HG02973 (cell line): ENCODE results near the gene TRIM29.

Experiments
- ATAC-seq: cut with Tn5 transposase; IDR thresholded peaks from one replicate; pipeline ENCODE4 v1.9.1; 2021; ENCODE audit warnings: moderate library complexity; ENCODE audit not compliant: unreplicated experiment

The TRIM29 gene

DNA sequence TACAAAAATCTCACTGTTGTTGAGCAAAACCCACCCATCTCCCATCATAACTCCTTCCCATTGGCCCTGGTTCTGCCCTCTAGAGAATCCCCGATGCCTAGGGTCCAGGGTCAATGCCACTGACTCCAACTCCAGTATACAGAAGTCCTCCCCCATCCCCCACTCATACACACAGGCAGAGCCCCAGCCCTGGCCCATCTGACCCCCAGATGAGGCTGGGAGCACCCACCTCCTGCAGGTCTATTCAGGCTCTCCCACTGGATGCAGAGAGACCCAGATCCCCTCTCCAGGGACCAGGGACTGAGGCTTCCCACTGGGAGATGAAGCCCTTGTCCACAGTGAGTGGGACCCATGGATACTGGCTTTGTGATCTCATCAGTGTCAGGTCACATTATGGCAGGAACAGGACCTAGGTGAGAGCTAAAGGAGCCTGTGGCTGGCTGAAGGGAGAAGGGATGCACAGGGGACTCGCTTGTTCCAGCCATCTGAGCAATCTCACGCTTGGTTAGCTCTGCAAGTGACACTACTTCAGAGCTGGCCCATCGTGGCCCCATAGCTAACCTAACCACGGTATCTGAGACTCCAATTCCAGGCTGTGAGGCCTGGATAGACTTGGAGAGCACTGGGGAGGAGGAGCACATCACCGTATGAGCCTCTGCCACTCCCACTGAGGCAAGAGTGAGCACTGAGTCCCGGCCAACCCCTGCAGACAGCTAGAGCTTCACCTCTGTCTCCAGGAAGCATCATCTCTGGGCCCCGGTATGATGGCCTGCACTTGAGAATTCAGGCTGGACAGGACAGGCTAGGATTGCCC is 35.7 kb downstream of the TRIM29 start:
- no peak for ATAC-seq

DNA sequence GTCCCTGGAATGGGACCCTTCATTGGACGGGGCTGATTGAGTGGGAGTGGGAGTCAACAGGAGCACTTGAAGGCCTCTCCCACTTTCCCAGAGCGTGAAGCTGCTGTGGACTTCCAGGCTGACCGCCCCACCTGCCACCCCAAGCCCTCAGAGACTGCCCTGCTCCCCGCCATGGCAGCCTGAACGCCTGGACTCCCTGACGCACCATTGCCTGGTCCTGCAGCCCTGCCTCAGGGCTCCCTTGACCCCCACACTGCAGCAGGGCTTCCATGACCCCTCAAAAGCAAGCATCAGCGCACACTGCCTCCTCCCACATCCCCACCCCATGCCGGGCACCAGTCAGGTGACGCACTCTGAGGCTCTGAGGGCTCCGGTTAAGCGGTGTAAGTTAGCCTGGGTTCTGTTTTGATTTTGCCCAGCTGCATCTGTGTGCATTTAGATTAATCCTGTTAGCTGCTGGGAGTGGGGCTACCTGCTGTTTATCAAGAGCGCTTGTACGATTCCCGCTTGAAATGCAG is 39.4 kb downstream of the TRIM29 start:
- no peak for ATAC-seq

DNA sequence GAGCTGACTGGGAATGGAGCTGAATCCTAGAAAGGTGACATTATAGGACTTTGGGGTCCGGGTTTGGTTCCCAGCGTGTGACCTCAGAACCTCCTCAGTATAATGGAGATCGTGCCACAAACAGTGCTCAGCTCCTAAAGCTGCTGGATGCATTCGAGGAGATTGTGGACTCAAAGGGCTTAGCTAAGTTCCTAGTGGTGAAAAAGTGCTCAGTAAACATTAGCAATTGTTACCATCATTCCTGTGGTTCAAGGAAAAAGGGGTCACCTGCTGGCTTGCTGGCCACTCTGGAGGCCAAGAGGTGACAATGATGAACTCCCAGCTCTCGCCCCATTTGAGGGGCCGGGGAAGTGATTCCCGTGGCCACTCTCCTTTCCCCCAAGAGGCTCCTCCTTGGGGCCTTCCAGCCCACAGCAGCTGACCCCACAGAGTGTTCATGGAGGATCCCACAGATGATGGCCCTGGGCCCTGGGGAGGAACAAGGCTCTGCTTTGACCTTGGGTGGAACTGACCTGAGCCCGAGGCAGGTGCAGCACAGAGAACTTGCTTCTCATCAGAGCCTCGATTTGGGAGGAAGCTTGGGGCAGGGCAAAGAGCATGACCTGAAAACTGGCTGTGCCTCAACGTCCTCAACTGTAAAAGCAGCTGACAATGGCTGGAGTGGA is 40.1 kb downstream of the TRIM29 start:
- ATAC-seq: no peak

DNA sequence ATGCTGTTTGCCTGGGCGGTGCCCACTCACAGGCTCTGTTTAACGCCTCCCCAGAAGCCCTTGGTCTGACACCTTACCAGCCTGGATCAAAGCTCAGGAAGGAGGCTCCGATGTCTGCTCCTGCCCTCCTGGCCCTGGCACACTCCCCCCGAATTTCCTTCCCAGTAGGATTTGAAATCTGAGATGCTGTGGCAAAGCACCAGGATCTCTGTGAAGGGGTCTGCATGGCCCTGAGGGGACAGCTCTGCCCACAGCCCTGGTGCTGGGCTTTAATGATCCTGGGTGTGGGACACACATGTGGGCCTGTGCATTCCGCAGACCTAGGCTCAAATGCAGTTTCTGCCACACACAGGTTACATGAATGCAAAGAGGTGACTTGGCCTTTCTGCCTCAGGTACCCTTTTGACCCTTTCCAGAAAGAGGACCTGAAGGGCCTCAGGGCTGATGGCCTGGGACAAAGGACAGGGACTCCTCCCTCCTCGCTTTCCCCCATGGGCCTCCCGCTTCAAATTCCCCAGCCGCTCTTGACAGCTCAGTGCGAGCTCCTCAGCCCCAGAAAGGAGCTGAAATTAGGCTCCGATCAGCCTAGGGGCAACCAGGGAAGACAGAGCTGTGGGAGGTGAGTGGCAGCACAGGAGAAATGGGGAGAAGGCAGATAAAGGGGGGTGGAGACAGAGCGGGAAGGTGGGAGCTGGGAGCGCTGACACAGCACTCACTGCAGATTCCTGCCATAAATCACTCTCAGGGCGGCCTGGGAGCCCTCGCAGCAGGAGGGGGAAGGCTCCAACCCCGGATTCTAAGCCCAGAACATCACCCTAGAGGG is 41.3 kb downstream of the TRIM29 start:
- no peak for ATAC-seq

DNA sequence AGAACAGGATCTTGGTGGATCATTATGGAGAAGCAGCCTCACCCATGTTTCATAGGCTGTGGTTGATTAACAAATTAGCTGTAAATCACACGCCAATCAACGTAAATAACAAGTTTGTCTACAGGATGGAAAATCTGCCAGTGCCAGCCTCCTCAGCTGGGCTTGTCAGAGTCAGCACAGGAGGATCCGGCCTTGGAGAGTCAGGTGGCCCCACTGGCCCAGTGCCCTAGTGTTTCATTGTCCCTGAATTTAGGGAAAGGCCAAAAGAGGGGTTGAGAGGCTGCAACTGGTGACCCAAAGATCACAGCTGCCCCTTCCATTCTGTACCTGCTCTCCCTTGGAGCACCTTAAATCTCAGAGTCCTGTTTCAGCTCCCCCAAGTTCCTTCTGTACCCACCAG is 42.4 kb downstream of the TRIM29 start:
- no peak for ATAC-seq

DNA sequence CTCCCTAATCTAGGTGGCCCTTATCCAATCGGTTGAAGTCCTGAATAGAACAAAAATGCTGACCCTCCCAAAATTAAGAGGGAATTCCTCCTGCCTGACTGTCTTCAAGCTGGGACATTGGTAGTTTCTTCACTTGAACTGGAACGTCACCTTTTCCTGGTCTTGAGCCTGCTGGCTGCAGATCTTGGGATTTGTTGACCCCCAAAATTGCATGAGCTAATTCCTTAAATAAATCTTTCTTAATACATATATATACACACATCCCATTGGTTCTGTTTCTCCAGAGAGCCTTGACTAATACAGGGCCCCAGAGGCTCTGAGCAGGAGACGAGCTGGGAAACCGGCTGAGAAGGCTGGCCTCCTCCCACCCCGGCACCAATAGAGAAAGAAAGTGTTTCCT is 46.2 kb downstream of the TRIM29 start:
- ATAC-seq: no peak

DNA sequence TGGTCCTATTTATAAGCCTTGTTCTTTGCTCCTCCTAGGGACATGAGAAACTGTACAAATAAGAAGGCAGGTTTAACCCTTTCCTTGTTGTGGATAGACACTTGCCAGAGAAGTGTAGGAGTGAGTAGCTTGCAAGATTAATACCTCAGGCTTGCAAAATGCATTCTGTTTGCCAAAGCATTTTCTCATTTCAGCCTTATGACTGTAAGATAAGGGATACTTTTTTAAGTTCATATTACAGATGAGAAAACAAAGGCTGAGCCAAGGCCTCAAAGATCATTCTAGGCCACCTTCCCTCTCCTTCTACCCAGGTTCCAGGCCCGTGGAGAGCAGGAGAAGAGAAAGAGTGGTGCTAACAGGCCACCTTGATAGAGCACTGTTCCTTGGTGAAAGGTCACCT is 46.8 kb downstream of the TRIM29 start:
- no peak for ATAC-seq

DNA sequence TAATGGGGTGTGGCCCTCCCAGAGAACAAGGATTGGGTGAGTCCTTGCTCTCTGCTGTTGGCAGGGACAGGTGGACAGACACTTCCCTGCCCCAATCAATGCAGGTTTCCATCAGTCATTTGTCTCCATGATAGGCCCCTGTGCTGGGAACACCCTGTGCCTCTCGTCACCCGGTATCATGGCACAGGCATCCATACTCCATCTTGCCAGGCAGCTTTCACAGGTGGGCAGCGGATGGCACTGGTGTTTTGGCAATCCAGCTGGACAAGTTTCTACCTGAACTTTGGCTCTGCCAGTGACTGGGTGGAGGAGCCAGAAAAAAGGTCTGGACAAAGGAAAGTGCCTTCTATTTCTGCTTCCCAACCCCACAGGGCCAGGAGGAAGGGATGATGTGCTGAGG is 47.5 kb downstream of the TRIM29 start:
- ATAC-seq: no peak

DNA sequence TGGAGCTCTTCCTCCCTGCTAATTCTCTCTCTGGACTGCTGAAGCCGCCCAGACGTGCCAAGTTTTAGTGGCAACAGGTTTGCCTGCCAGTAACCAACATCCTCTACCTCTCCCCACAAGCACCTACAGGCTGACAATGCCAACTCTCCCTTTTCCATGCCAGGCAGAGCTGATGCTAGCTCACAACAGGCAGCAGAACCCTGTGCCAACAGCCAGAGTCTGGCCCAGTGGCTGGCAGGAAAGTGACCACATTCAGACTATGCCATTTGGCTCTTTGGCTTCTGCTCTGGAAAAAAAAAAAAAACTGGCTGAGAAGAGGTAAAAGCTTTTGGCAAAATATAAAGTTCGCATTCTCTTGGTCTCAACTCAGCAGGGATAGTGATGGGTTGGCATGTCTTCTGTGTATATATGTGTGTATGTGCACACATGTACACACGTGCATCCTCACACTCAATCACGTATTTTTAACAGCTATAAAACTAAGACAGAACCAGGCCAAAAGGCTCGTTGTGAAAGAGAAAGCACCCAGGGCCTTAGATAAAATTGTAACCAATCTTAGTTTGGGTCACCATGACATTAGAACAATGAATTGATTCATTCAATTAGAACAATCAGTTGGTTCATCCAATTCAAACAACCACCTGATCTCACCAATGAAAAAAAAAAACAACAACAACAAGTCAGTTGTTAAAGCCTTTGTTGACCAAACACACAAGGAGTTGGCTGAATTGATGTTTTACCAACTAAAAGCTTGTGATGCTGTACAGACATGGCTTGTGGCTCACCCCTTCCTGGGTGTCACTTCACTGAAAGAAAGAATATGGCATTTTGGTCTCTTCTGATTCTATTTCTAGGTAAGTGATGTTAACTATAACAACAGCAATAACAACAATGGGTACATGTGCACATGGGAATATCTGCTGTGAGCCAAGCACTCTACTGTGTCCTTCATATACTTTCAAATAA is 48.6 kb downstream of the TRIM29 start:
- no peak for ATAC-seq

DNA sequence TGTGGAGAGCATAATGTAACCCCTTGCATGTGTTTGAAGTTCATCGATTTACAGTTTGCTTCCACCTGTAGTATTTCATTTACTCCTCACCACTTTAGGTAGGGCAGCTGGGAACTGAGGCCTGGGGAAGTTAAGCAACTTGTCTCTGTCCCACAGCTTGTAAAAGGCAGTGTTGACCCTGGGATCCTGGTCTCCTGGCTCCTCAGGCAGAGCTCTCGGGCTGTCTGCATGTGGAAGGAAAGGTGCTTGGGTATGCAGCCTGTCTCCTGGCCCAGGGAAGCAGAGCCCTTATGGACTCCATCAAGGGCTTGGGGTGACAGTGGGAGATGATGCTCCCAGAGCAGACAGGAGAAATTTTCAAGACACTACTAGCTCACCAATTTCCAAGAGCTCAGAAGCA is 49.9 kb downstream of the TRIM29 start:
- ATAC-seq: no peak

DNA sequence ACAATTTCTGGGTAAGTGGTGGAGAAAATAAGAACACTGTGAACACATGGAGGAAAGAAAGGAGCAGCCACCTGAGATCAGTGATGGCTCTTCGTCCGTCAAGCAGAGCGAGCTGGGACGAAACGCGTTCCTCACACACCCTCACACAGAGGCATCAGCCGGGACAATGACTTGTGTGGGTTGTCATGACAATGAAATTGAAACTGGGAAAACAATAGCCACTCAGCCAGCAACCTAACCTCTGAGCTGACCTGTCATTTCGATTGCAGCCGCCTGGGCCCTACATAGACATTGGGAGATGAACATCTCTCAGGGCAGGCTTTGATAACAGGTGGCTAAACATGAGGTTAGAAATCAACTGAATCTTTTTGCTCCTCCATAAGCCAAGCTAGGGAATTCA is 51.3 kb downstream of the TRIM29 start:
- ATAC-seq: no peak

DNA sequence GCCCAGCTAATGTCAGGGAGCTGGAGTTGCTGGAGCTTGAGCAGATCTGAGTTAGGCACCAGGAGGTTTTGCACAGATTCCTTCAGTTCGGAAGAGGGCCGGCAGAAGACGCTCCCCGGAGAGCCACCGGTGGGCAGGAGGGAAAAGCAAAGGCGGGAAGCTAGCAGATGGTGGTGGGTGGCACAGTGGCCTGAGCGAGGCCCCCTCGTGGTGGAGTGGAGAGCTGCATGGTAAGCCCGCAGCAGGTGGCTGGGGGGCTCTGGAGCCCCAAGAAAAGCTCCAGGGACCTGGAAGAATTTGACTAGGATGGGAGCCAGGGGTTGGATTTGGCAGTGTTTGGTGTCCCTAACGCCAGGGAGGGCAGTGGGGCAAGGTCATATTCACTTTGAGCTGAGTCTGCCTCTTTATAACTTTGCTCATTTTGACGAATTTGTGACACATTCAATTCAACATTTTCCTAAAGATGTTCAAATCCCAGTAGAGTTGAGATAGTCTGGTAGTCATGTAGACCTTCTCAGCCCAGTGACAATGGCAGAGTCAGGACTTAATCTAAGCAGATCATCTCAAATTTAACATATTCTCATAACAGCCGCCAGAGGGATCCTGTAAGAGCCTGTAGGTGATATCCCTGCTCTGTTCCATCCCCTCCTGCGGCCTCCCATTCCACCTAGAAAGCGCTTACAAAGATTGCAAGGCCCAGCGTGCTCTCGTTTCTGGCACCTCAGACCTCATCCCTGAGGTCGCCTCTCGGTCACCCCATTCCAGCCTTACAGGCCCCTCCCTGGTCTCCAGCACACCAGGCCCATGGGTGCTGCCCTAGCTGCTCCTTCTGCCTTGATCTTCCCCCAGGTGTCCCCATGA is 57.9 kb downstream of the TRIM29 start:
- no peak for ATAC-seq

DNA sequence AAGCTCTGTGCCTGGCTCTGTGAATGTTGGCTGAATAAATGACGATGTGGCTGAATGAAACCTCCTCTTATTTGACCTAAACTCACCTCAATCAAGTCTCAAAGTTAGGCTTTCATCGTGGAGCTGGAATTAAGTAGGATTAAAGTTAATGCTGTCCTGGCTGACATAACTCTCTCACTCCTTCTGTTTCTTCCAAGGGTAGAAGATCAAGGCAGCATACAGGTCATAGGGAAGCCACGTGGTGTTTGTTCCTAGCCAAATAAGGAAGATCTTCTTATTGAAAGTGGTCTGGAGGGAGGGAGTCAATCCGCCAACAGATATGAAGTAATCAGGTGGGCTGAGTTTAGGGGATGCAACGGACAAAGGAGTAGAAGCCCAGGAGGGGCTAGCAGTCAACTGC is 59.5 kb downstream of the TRIM29 start:
- ATAC-seq: no peak

DNA sequence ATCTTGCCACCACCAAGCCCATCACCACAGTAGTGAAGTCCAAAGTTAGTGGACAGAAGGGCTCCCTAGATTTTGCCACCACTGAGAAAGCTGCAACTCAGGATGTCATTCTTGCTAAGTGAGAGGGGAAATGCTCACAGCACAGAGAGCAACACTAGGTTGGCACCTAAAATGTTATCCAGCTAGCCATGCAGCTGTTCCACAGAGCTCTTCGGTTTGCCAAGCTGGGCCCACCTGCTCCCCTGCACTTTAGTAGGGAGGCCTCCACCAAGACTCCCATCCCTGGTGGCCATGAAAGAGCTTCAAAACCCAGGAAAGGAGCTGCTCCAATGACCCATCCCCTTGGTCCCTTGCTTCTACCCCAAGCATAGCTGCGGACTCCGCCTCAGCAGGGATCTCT is 63.8 kb downstream of the TRIM29 start:
- no peak for ATAC-seq

DNA sequence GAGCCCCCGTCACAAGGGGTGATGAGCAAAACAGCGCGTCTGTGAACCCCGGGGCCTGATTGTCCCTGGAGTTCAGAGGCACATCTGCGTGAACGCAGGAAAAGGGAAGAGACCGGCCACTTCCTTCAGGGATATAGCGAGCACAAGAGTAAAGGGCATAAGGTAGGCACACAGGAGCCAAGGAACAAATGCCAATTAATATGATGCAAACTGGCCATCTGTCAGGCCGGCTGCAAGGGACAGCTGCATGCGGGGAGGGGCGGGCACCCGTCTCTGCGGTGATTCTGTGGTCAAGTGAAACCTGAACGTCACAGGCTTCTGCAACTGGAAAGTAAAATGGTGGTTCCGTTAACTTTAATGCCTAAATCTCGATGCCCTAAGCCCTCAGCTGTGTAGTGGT is 64.7 kb downstream of the TRIM29 start:
- no peak for ATAC-seq

DNA sequence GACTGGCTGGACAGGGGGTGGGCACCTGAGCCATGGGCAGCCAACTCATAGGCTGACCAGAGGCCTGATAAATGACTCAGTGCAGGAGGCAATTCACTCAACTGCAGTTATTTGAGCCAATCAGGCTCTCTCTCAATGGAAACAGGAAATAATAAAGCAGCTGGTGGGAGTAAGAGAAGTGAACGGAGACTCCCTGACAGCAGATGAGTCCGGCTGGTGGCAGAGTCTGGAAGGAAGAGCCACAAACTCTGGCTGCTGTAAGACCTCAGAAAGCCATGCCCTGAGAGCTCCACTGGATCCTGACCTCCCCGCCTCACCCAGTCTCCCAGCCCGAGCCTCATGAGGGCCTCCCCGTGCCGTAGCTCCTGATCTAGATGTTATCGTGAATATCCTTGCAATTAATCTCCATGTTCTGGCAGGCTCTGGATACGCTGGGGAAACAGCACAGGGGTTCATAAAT is 69.8 kb downstream of the TRIM29 start:
- ATAC-seq: no peak

DNA sequence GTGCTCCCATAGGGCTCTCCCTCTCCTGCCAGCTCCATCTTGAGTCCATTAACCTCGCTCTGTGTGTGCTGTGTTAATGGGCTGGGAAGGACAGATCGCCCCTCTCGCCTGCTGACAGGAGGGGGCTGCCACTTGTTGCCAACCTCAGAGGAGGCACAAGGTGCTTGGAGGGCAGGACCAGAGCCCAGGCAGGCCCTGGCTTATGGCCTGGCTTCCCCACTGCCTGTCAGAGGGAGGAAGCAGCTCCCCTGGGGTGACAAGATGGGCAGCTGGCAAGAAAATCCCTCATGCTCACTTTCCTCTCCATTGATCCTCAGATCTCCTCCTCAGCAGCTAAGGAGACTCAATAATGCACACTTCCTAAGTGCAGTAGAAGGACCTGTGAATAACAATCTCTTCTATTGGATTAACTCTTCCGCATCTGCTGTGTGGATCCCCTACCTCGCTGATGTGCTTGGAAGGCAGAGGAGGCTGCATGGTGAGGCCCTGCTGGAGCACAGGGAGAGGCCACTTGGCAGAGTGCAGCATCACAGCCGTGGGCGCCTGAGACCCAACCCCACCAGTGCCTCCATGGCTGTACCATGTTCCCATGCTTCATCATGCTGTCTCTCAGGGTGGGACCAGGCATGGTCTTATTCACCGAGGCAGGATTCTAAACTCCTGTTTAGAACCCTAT is 70.3 kb downstream of the TRIM29 start:
- ATAC-seq: no peak

DNA sequence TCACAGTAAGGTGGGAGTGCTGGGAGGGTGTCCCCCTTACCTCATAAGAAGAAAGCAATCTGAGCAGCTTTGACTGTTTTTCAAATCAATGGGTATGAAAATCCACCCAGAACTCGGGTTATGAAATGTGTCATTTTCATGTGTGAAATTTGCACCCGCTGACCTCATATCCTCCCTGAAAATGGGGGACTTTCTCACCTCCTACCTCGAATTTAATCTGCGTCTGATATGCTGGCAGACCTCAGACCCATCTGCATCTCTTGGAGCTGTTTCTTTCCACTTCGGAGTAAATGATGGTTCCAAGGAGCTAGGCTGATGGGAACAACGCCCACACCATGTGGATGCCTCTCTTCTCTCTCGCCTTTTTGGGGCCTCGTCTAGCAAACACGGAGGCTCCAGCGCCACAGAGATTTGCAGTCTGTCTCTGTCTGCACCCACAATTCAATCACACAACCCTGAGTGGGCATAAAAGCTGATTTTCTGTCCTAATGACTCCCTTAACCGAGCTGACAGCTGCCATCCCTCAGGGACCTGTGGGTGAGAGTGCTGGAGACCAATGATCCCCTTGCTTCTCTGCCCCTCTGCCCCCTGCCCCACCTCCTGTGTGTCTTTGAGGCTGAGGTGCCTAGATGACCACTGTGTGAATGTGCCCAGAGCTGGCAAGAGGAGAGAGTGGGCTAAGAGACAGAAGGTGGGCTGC is 71.0 kb downstream of the TRIM29 start:
- ATAC-seq: no peak
